ENCODE measurements around the gene ATF7IP.
A peak's percentile ranks its signal among the peaks of the same experiment; 100 is the strongest.

Gene ATF7IP

DNA sequence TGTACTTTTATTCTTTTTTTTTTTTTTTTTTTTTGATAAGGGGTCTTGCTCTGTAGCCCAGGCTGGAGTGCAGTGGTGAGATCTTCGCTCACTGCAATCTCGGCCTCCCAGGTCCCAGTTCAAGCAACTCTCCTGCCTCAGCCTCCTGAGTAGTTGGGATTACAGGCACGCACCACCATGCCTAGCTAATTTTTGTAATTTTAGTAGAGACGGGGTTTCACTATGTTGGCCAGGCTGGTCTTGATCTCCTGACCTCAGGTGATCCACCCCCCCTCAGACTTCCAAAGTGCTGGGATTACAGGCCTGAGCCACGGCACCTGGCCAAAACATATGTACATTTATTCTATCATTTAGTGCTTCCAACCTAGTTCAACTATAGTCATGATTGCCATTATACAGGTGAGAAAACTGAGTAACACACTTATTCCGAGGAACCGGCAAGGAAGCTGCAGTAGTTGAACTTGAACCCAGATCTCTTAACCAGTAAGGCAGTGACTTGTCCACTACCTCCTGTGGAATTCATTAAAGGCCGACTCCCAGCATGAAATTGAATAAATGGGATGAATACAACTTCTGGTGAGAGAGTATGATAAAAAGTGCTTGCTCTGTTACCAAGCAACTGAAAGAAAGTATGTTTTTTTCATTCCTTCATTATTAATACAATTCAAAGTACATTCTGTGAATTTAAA lies 755 bp upstream of the ATF7IP start:
- peak; percentile 6 for DNase-seq (ENCODE audit: low read depth)

GRCh38 chr12:14366209-14367039 lies 942 bp downstream of the ATF7IP start:
- DNase-seq (ENCODE audit: low read depth), result peak; percentile 64

More for the DNA sequence above, 755 bp upstream of the ATF7IP start:
- TF ChIP-seq, protein P1, sequence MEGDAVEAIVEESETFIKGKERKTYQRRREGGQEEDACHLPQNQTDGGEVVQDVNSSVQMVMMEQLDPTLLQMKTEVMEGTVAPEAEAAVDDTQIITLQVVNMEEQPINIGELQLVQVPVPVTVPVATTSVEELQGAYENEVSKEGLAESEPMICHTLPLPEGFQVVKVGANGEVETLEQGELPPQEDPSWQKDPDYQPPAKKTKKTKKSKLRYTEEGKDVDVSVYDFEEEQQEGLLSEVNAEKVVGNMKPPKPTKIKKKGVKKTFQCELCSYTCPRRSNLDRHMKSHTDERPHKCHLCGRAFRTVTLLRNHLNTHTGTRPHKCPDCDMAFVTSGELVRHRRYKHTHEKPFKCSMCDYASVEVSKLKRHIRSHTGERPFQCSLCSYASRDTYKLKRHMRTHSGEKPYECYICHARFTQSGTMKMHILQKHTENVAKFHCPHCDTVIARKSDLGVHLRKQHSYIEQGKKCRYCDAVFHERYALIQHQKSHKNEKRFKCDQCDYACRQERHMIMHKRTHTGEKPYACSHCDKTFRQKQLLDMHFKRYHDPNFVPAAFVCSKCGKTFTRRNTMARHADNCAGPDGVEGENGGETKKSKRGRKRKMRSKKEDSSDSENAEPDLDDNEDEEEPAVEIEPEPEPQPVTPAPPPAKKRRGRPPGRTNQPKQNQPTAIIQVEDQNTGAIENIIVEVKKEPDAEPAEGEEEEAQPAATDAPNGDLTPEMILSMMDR (IDR thresholded peaks at IDR 0.05; ENCODE audit: low read length, missing control alignments), result no peak
- peak overlapping the region; percentile 63 for H3K4me3 ChIP-seq (replicated peaks; ENCODE audit: low read depth, low read length)

GRCh38 chr12:14367040-14367661 lies 1.7 kb downstream of the ATF7IP start:
- TF ChIP-seq, protein P1 (IDR thresholded peaks at IDR 0.05; ENCODE audit: low read length, missing control alignments), result no peak
- peak; percentile 79 for DNase-seq (ENCODE audit: low read depth)
- peak overlapping the region; percentile 63 for H3K4me3 ChIP-seq (replicated peaks; ENCODE audit: low read depth, low read length)

More at GRCh38 chr12:14366209-14367039, 942 bp downstream of the ATF7IP start:
- H3K4me3 ChIP-seq (replicated peaks; ENCODE audit: low read depth, low read length), result peak overlapping the region; percentile 63
- TF ChIP-seq, protein P1 (IDR thresholded peaks at IDR 0.05; ENCODE audit: low read length, missing control alignments), result peak; percentile 7

GRCh38 chr12:14369311-14369710 lies 3.8 kb downstream of the ATF7IP start:
- DNase-seq (ENCODE audit: low read depth), result no peak
- TF ChIP-seq, protein P1 (IDR thresholded peaks at IDR 0.05; ENCODE audit: low read length, missing control alignments), result no peak
- H3K4me3 ChIP-seq (replicated peaks; ENCODE audit: low read depth, low read length), result no peak overlapping the region

DNA sequence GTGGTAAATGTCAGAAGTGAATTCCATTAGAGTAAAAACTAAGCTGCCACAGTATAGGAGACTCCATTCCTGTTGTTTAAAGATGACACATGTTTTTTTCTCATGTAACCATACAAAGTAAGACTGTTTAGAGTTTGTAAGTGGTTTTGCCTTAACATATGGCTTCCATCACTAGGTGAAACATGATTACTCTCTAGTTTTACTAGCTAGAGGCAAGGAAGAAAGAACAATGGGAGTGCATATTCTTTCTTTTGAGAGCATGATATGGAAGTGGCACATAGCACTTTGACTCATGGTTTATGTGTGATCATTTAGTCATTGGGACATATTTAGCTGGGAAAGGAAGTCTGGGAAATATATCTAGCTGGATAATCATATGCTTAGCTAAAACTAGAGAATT lies 7.7 kb downstream of the ATF7IP start:
- H3K4me3 ChIP-seq (replicated peaks; ENCODE audit: low read depth, low read length), result no peak overlapping the region
- TF ChIP-seq, protein P1 (IDR thresholded peaks at IDR 0.05; ENCODE audit: low read length, missing control alignments), result no peak
- DNase-seq (ENCODE audit: low read depth), result peak; percentile 87

DNA sequence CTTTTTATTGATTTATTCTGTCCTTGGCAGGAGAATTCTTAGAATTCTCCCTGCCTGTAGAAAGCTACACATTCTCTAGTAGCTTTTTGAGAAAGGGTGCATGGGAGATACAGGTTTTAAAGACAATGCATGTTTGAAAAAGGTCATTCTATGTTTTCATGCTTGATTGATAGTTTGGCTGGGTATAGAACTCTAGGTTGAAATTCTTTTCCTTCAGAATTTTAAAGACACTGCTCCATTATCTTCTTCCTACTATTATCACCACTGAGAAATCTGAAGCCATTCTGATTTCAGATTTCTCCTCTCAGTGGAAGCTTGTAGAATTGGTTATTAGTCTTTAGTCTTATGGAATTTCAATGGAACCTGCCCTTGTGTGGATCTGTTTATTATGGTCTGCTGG lies 14.0 kb downstream of the ATF7IP start:
- no peak overlapping the region for H3K4me3 ChIP-seq (replicated peaks; ENCODE audit: low read depth, low read length)
- DNase-seq (ENCODE audit: low read depth), result no peak
- TF ChIP-seq, protein P1 (IDR thresholded peaks at IDR 0.05; ENCODE audit: low read length, missing control alignments), result no peak

Data from fibroblast of pulmonary artery (primary cell).